ENCODE results near the gene TCTN1. TPM values are rescaled to one million over a fixed set of nuclear protein-coding genes. Genes with fewer than 3 reads are reported as not detected.

TCTN1 gene
- total and polyA plus RNA-seq, 9 of the 15 experiments (the other 6 are each of a cell fraction or from before 2014, with no cell fraction given): 0.32 to 12.5 (median 4.0) TPM

GRCh38 chr12:110668480-110669192 lies 54.7 kb downstream of the TCTN1 start (continued):
- no peak for TF ChIP-seq RREB1 (CRISPR knock-in tag; IDR thresholded peaks at IDR 0.05)
- TF ChIP-seq ESRRB (CRISPR knock-in tag; IDR thresholded peaks at IDR 0.05; ENCODE audit: borderline replicate concordance): no peak
- TF ChIP-seq NCOA1 (IDR thresholded peaks at IDR 0.05; ENCODE audit: low read depth): no peak
- TF ChIP-seq KDM4B (IDR thresholded peaks at IDR 0.05; ENCODE audit: borderline replicate concordance in 2 of 2, low read depth in 1 of 2): no peak
